ENCODE measurements around the gene LRRC40. TPM values are rescaled to one million over a fixed set of nuclear protein-coding genes. Genes with fewer than 3 reads are reported as not detected.

LRRC40 gene
- total and polyA plus RNA-seq, 2 donors (not counting 3 experiments of a cell fraction or from before 2014, with no cell fraction given), result 8.1 to 21.1 TPM

- Histone ChIP-seq H3K4me1 (ENCODE audit: control insufficient read depth, extremely low read depth, insufficient read depth, low read length) (no peaks in the 10 kb centered on the region), H2AFZ (ENCODE audit: low read depth, low read length) (no peak overlapping the region), H3K36me3 (ENCODE audit: control insufficient read depth in 2 of 2, extremely low read depth in 1 of 2, insufficient read depth in 2 of 2, low read length in 2 of 2) (no peaks in the 10 kb centered on the region), H3K79me2 (ENCODE audit: control insufficient read depth, insufficient read depth, low read length) (no peaks in the 10 kb centered on the region), H3K9me3 (replicated peaks; ENCODE audit: control insufficient read depth, insufficient read depth, low read length) (no peaks in the 10 kb centered on the region), H3K9me1 (replicated peaks; ENCODE audit: control insufficient read depth, extremely low read depth, insufficient read depth, low read length) (no peaks in the 10 kb centered on the region), H3K4me3 (replicated peaks in 1 of 3; ENCODE audit: insufficient read depth in 1 of 3, low read depth in 1 of 3, low read length in 3 of 3) (no peak overlapping the region), H3K27me3 (ENCODE audit: control insufficient read depth in 2 of 2, insufficient read depth in 2 of 2, low read length in 2 of 2) (no peaks in the 10 kb centered on the region), H4K20me1 (replicated peaks; ENCODE audit: control insufficient read depth, extremely low read depth, insufficient read depth, low read length) (no peaks in the 10 kb centered on the region), H3K4me2 (ENCODE audit: insufficient read depth, low read length) (no peak overlapping the region), H3K27ac (ENCODE audit: insufficient read depth, low read depth, low read length) (no peak overlapping the region), H3K9ac (replicated peaks; ENCODE audit: extremely low read depth, insufficient read depth, low read length) (no peak overlapping the region)
- dilution Hi-C loops (cut with MboI; ENCODE audit: extremely low pct_ligation_motif_present, low sequenced_read_pairs), result no loop called here
- POLR2A ChIA-PET, result no interaction called here
- CTCF ChIA-PET, result interaction anchor here (1.2 to 1.5 kb wide), 2 partner anchors 8 to 366 kb away, joined by 3 to 5 read pairs; no protein-coding TSS in a partner anchor
- TF ChIP-seq MAX (IDR thresholded peaks at IDR 0.05; ENCODE audit: insufficient read depth, insufficient read length), result no peak
- peak; percentile 24 for TF ChIP-seq JUN (IDR thresholded peaks at IDR 0.05; ENCODE audit: borderline replicate concordance, insufficient read depth, insufficient read length, low read depth)
- TF ChIP-seq EZH2 (IDR thresholded peaks at IDR 0.05; ENCODE audit: borderline replicate concordance, low read depth, low read length, severe bottlenecking), result no peak
- TF ChIP-seq FOS (IDR thresholded peaks at IDR 0.05; ENCODE audit: borderline replicate concordance, insufficient read depth, low read length), result peak; percentile 64
- intact Hi-C loops (cut with micrococcal nuclease), result no loop called here
- DNase-seq (ENCODE audit: low read depth, low spot score) (no peak), FAIRE-seq (no peak)
- no TSS peak for BruUV-seq (replicated peaks)
These were observed 58.9 kb downstream of the LRRC40 start for GRCh38 chr1:70146488-70146887.

- no peak overlapping the region for H3K9ac ChIP-seq (replicated peaks; ENCODE audit: extremely low read depth, insufficient read depth, low read length)
- dilution Hi-C loops (cut with MboI; ENCODE audit: extremely low pct_ligation_motif_present, low sequenced_read_pairs), result no loop called here
- no peak for DNase-seq (ENCODE audit: low read depth, low spot score)
These were observed 62.2 kb downstream of the LRRC40 start for GRCh38 chr1:70143048-70143659.

More at GRCh38 chr1:70143048-70143659, 62.2 kb downstream of the LRRC40 start:
- H3K36me3 ChIP-seq (ENCODE audit: control insufficient read depth in 2 of 2, extremely low read depth in 1 of 2, insufficient read depth in 2 of 2, low read length in 2 of 2), result no peaks in the 10 kb centered on the region
- FAIRE-seq, result no peak
- H3K9me1 ChIP-seq (replicated peaks; ENCODE audit: control insufficient read depth, extremely low read depth, insufficient read depth, low read length), result no peaks in the 10 kb centered on the region
- H3K4me1 ChIP-seq (ENCODE audit: control insufficient read depth, extremely low read depth, insufficient read depth, low read length), result no peaks in the 10 kb centered on the region
- no peaks in the 10 kb centered on the region for H3K9me3 ChIP-seq (replicated peaks; ENCODE audit: control insufficient read depth, insufficient read depth, low read length)
- no peaks in the 10 kb centered on the region for H4K20me1 ChIP-seq (replicated peaks; ENCODE audit: control insufficient read depth, extremely low read depth, insufficient read depth, low read length)
- H3K4me3 ChIP-seq (replicated peaks in 1 of 3; ENCODE audit: insufficient read depth in 1 of 3, low read depth in 1 of 3, low read length in 3 of 3), result no peak overlapping the region
- H3K27ac ChIP-seq (ENCODE audit: insufficient read depth, low read depth, low read length), result no peak overlapping the region
- ChIA-PET POLR2A (no interaction called here), CTCF (interaction anchor here (0.6 to 3.2 kb wide), 13 partner anchors 8 to 1673 kb away, joined by 3 to 18 read pairs (median 4); no protein-coding TSS in a partner anchor)
- H3K27me3 ChIP-seq (ENCODE audit: control insufficient read depth in 2 of 2, insufficient read depth in 2 of 2, low read length in 2 of 2), result no peaks in the 10 kb centered on the region
- H3K4me2 ChIP-seq (ENCODE audit: insufficient read depth, low read length), result no peak overlapping the region
- H2AFZ ChIP-seq (ENCODE audit: low read depth, low read length), result no peak overlapping the region
- H3K79me2 ChIP-seq (ENCODE audit: control insufficient read depth, insufficient read depth, low read length), result no peaks in the 10 kb centered on the region
- intact Hi-C loops (cut with micrococcal nuclease), result no loop called here
- BruUV-seq (replicated peaks), result no TSS peak
- TF ChIP-seq FOS (IDR thresholded peaks at IDR 0.05; ENCODE audit: borderline replicate concordance, insufficient read depth, low read length) (no peak), CTCF (IDR thresholded peaks at IDR 0.05; ENCODE audit: extremely low read depth in 1 of 2, insufficient read depth in 1 of 2, low read depth in 1 of 2, low read length in 2 of 2) (no peak), JUN (IDR thresholded peaks at IDR 0.05; ENCODE audit: borderline replicate concordance, insufficient read depth, insufficient read length, low read depth) (no peak)
